ENCODE results near the gene MPPED1.

The MPPED1 gene

GRCh38 chr22:43398246-43398645, 13.6 kb upstream of the MPPED1 start:
- FAIRE-seq (no peak), DNase-seq (ENCODE audit: insufficient read length, low spot score) (no peak)
- TF ChIP-seq POLR2A (IDR thresholded peaks at IDR 0.05; ENCODE audit: low read depth, low read length) (no peak), PAX5 (IDR thresholded peaks at IDR 0.05; ENCODE audit: insufficient read depth, low read length, severe bottlenecking) (no peak), POU2F2 (IDR thresholded peaks at IDR 0.05; ENCODE audit: low read depth, low read length) (no peak), SPI1 (IDR thresholded peaks at IDR 0.05; ENCODE audit: low read depth, low read length) (no peak), TAF1 (IDR thresholded peaks at IDR 0.05; ENCODE audit: low read depth, low read length) (no peak), POLR2AphosphoS5 (IDR thresholded peaks at IDR 0.05; ENCODE audit: low read depth, low read length) (no peak)

GRCh38 chr22:43398910-43399309, 12.9 kb upstream of the MPPED1 start:
- TF ChIP-seq POLR2A (IDR thresholded peaks at IDR 0.05; ENCODE audit: low read depth, low read length): no peak
- no peak for TF ChIP-seq POU2F2 (IDR thresholded peaks at IDR 0.05; ENCODE audit: low read depth, low read length)
- no peak for TF ChIP-seq PAX5 (IDR thresholded peaks at IDR 0.05; ENCODE audit: insufficient read depth, low read length, severe bottlenecking)
- no peak for TF ChIP-seq SPI1 (IDR thresholded peaks at IDR 0.05; ENCODE audit: low read depth, low read length)
- DNase-seq (ENCODE audit: insufficient read length, low spot score): no peak
- FAIRE-seq: no peak

- FAIRE-seq (no peak), DNase-seq (ENCODE audit: insufficient read length, low spot score) (peak; percentile 47)
- no peak for TF ChIP-seq POLR2A (IDR thresholded peaks at IDR 0.05; ENCODE audit: low read depth, low read length)
- no peak for TF ChIP-seq POLR2AphosphoS5 (IDR thresholded peaks at IDR 0.05; ENCODE audit: low read depth, low read length)
- no peak for TF ChIP-seq SPI1 (IDR thresholded peaks at IDR 0.05; ENCODE audit: low read depth, low read length)
- no peak for TF ChIP-seq POU2F2 (IDR thresholded peaks at IDR 0.05; ENCODE audit: low read depth, low read length)
- TF ChIP-seq PAX5 (IDR thresholded peaks at IDR 0.05; ENCODE audit: insufficient read depth, low read length, severe bottlenecking): no peak
- TF ChIP-seq TAF1 (IDR thresholded peaks at IDR 0.05; ENCODE audit: low read depth, low read length): no peak
Measured at GRCh38 chr22:43399338-43399979, 12.4 kb upstream of the MPPED1 start.

- FAIRE-seq: no peak
- no peak for TF ChIP-seq POU2F2 (IDR thresholded peaks at IDR 0.05; ENCODE audit: low read depth, low read length)
- TF ChIP-seq POLR2A (IDR thresholded peaks at IDR 0.05; ENCODE audit: low read depth, low read length): no peak
- no peak for TF ChIP-seq TAF1 (IDR thresholded peaks at IDR 0.05; ENCODE audit: low read depth, low read length)
- no peak for TF ChIP-seq POLR2AphosphoS5 (IDR thresholded peaks at IDR 0.05; ENCODE audit: low read depth, low read length)
- no peak for TF ChIP-seq SPI1 (IDR thresholded peaks at IDR 0.05; ENCODE audit: low read depth, low read length)
- TF ChIP-seq PAX5 (IDR thresholded peaks at IDR 0.05; ENCODE audit: insufficient read depth, low read length, severe bottlenecking): no peak
- DNase-seq (ENCODE audit: insufficient read length, low spot score): no peak
Measured at GRCh38 chr22:43399980-43400358, 11.8 kb upstream of the MPPED1 start.

DNA sequence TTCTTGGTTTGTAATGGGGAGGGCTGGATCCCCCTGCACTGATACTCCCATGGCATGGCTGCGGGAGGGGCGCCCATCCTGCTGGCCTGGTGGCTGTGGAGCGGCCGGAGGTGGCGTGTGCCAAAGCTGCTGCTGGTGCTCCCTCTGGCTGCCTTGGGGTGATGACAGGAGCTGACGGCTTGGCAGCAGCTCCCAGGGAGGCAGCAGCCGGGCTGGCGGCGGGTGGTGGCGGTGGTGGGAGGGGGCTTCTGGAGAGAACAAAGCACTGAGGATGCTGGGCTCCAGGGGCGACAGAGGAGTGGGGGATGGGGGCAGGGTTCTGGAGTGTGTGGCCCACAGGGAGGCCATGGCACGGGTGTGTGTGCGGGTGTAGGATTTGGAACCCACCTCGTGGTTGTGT, 11.4 kb upstream of the MPPED1 start:
- TF ChIP-seq TAF1 (IDR thresholded peaks at IDR 0.05; ENCODE audit: low read depth, low read length): no peak
- no peak for TF ChIP-seq POU2F2 (IDR thresholded peaks at IDR 0.05; ENCODE audit: low read depth, low read length)
- TF ChIP-seq POLR2A (IDR thresholded peaks at IDR 0.05; ENCODE audit: low read depth, low read length): no peak
- no peak for TF ChIP-seq PAX5 (IDR thresholded peaks at IDR 0.05; ENCODE audit: insufficient read depth, low read length, severe bottlenecking)
- no peak for TF ChIP-seq SPI1 (IDR thresholded peaks at IDR 0.05; ENCODE audit: low read depth, low read length)
- no peak for TF ChIP-seq POLR2AphosphoS5 (IDR thresholded peaks at IDR 0.05; ENCODE audit: low read depth, low read length)
- FAIRE-seq (no peak), DNase-seq (ENCODE audit: insufficient read length, low spot score) (no peak)

DNA sequence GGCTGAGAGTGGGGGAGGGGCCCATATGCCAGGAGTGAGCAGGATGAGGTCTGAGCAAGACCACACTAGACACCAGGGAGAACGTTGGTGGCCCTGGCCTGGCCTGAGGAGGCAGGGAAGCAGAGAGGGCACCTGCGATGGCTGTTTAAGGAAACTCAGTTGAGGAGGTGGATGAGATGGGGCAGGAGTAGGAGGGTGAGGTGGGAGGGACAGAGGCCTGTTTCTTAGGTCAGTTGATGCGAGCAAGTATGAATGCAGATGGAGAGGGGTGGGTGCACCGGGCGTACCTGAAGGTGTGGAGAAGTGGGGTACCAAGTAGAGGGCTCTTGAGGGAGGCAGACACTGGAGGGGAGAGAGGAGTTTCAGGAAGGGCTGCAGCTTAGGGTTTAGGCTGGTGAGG, 10.6 kb upstream of the MPPED1 start:
- TF ChIP-seq TAF1 (IDR thresholded peaks at IDR 0.05; ENCODE audit: low read depth, low read length) (no peak), POU2F2 (IDR thresholded peaks at IDR 0.05; ENCODE audit: low read depth, low read length) (no peak), SPI1 (IDR thresholded peaks at IDR 0.05; ENCODE audit: low read depth, low read length) (no peak), POLR2A (IDR thresholded peaks at IDR 0.05; ENCODE audit: low read depth, low read length) (no peak), PAX5 (IDR thresholded peaks at IDR 0.05; ENCODE audit: insufficient read depth, low read length, severe bottlenecking) (no peak), POLR2AphosphoS5 (IDR thresholded peaks at IDR 0.05; ENCODE audit: low read depth, low read length) (no peak)
- no peak for DNase-seq (ENCODE audit: insufficient read length, low spot score)
- no peak for FAIRE-seq

- TF ChIP-seq TAF1 (IDR thresholded peaks at IDR 0.05; ENCODE audit: low read depth, low read length) (no peak), PAX5 (IDR thresholded peaks at IDR 0.05; ENCODE audit: insufficient read depth, low read length, severe bottlenecking) (no peak), POU2F2 (IDR thresholded peaks at IDR 0.05; ENCODE audit: low read depth, low read length) (no peak), POLR2AphosphoS5 (IDR thresholded peaks at IDR 0.05; ENCODE audit: low read depth, low read length) (no peak), POLR2A (IDR thresholded peaks at IDR 0.05; ENCODE audit: low read depth, low read length) (no peak), SPI1 (IDR thresholded peaks at IDR 0.05; ENCODE audit: low read depth, low read length) (no peak)
- no peak for FAIRE-seq
- no peak for DNase-seq (ENCODE audit: insufficient read length, low spot score)
Measured at GRCh38 chr22:43401661-43402060, 10.2 kb upstream of the MPPED1 start.

DNA sequence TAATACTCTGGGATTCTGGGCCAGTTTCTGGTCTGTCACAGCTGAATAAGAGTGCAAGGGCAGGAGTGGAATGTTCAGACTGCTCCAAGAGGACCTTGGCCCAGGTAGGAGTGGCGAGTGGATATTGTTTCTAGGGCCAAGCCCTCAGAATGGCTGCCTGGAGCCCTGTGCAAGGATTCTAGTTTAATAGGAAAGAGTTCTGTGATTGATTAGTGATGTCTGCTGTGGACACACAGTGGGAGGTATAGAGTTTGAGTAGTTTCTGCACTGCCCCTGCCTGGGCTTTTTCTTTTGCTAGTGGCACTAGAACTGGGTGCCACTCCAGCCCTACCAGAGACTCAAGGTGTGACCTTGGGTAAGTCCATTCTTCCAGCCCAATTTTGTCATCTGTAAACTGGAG, 9.7 kb upstream of the MPPED1 start:
- no peak for DNase-seq (ENCODE audit: insufficient read length, low spot score)
- FAIRE-seq: no peak
- TF ChIP-seq POU2F2 (IDR thresholded peaks at IDR 0.05; ENCODE audit: low read depth, low read length): no peak
- TF ChIP-seq TAF1 (IDR thresholded peaks at IDR 0.05; ENCODE audit: low read depth, low read length): no peak
- TF ChIP-seq PAX5 (IDR thresholded peaks at IDR 0.05; ENCODE audit: insufficient read depth, low read length, severe bottlenecking): no peak
- TF ChIP-seq POLR2A (IDR thresholded peaks at IDR 0.05; ENCODE audit: low read depth, low read length): no peak
- no peak for TF ChIP-seq POLR2AphosphoS5 (IDR thresholded peaks at IDR 0.05; ENCODE audit: low read depth, low read length)
- no peak for TF ChIP-seq SPI1 (IDR thresholded peaks at IDR 0.05; ENCODE audit: low read depth, low read length)

- FAIRE-seq (no peak), DNase-seq (ENCODE audit: insufficient read length, low spot score) (no peak)
- TF ChIP-seq TAF1 (IDR thresholded peaks at IDR 0.05; ENCODE audit: low read depth, low read length) (no peak), SPI1 (IDR thresholded peaks at IDR 0.05; ENCODE audit: low read depth, low read length) (no peak), PAX5 (IDR thresholded peaks at IDR 0.05; ENCODE audit: insufficient read depth, low read length, severe bottlenecking) (no peak), POU2F2 (IDR thresholded peaks at IDR 0.05; ENCODE audit: low read depth, low read length) (no peak), POLR2AphosphoS5 (IDR thresholded peaks at IDR 0.05; ENCODE audit: low read depth, low read length) (no peak), POLR2A (IDR thresholded peaks at IDR 0.05; ENCODE audit: low read depth, low read length) (no peak)
Measured at GRCh38 chr22:43404673-43405385, 7.0 kb upstream of the MPPED1 start.

Measured in GM12891 (cell line).